Keratinocyte (primary cell): ENCODE data around the gene TUBGCP6. TPM values are rescaled to one million over a fixed set of nuclear protein-coding genes. Genes with fewer than 3 reads are reported as not detected.

Source experiments
- DNase-seq: peaks from one replicate; pipeline ENCODE4 v3.0.0-alpha.2; 2011; ENCODE audit warnings: low read depth, missing footprints, low spot score
- FAIRE-seq: peaks from 2 replicates; lab custom pipeline; 2011; peaks lifted over from hg19 to GRCh38; lab: Jason Lieb, UNC
- H2AFZ ChIP-seq: 2 replicates; pipeline ENCODE4 v1.6.0; 2012; ENCODE audit warnings: low read length, control low read depth, inconsistent platforms; ENCODE audit not compliant: control insufficient read depth
- H3K27ac ChIP-seq: 2 replicates; pipeline ENCODE4 v1.5.1; 2011; ENCODE audit warnings: low read length; ENCODE audit not compliant: control insufficient read depth, insufficient read depth
- H3K27me3 ChIP-seq: 3 replicates; pipeline ENCODE4 v1.6.0; 2011; ENCODE audit warnings: low read length; ENCODE audit not compliant: control insufficient read depth, insufficient read depth; ENCODE audit errors: extremely low read depth
- H3K36me3 ChIP-seq, 2 experiments: 2 replicates in 1 of 2; 3 replicates in 1 of 2; pipeline ENCODE4 v1.5.1; 2011; ENCODE audit warnings: low read length in 2 of 2, mild to moderate bottlenecking in 1 of 2; ENCODE audit not compliant: control insufficient read depth in 2 of 2, insufficient read depth in 2 of 2; ENCODE audit errors: extremely low read depth in 1 of 2
- H3K4me1 ChIP-seq: 3 replicates; pipeline ENCODE4 v1.5.1; 2011; ENCODE audit warnings: low read length; ENCODE audit not compliant: control insufficient read depth, insufficient read depth; ENCODE audit errors: extremely low read depth
- H3K4me2 ChIP-seq: 3 replicates; pipeline ENCODE4 v1.6.0; 2011; ENCODE audit warnings: low read depth, low read length; ENCODE audit not compliant: control insufficient read depth, insufficient read depth; ENCODE audit errors: extremely low read depth
- H3K4me3 ChIP-seq, 3 experiments: fragments of 200-600 bp in 1 of 3; sonication (generic) in 1 of 3; 2 replicates in 2 of 3; 3 replicates in 1 of 3; pipeline ENCODE4 v1.5.1; 2011 to 2016; ENCODE audit warnings: low read length in 3 of 3, mild to moderate bottlenecking in 3 of 3, control low read depth in 2 of 3, inconsistent platforms in 1 of 3, low read depth in 1 of 3, mixed read lengths in 1 of 3, mixed run types in 1 of 3, moderate library complexity in 1 of 3; ENCODE audit not compliant: control insufficient read depth in 2 of 3, insufficient read depth in 2 of 3; ENCODE audit errors: extremely low read depth in 1 of 3
- H3K79me2 ChIP-seq: 2 replicates; pipeline ENCODE4 v1.6.0; 2012; ENCODE audit warnings: low read length; ENCODE audit not compliant: control insufficient read depth, insufficient read depth
- H3K9ac ChIP-seq: 3 replicates; pipeline ENCODE4 v1.6.0; 2011; ENCODE audit warnings: low read length; ENCODE audit not compliant: control insufficient read depth, insufficient read depth; ENCODE audit errors: extremely low read depth
- H3K9me1 ChIP-seq: 3 replicates; pipeline ENCODE4 v1.6.0; 2011; ENCODE audit warnings: low read length; ENCODE audit not compliant: control insufficient read depth, insufficient read depth; ENCODE audit errors: extremely low read depth
- H3K9me3 ChIP-seq: 2 replicates; pipeline ENCODE4 v1.5.1; 2012; ENCODE audit warnings: low read depth, low read length; ENCODE audit not compliant: control insufficient read depth
- H4K20me1 ChIP-seq: 3 replicates; pipeline ENCODE4 v1.6.0; 2011; ENCODE audit warnings: low read length; ENCODE audit not compliant: control insufficient read depth, insufficient read depth; ENCODE audit errors: extremely low read depth
- EZH2 ChIP-seq: IDR thresholded peaks from one replicate; pipeline ENCODE4 v1.6.1; 2012; ENCODE audit warnings: inconsistent platforms, mild to moderate bottlenecking, low read length, moderate library complexity
- dilution Hi-C: fragments of 300-500 bp; cut with MboI; formaldehyde crosslinking; loops from one replicate; pipeline ENCODE4 v1.7.0; 2020; ENCODE audit warnings: low sequenced_read_pairs; ENCODE audit not compliant: extremely low pct_ligation_motif_present
- polyA plus RNA-seq, 5 experiments: library from polyadenylated mRNA; depleted of rRNA in 3 of 5; stranded (reverse) in 3 of 5; stranded (forward) in 1 of 5; unstranded in 1 of 5; fragments of >200 nt; gene quantifications; 1 replicate in 1 of 5; 2 replicates in 3 of 5; 3 replicates in 1 of 5; pipeline versions ENCODE4 v1.2.1 to v1.2.3, GENCODE V29; 2011 to 2012; ENCODE audit warnings: missing spikeins in 2 of 5, low read depth in 1 of 5, low replicate concordance in 1 of 5
- TF ChIP-seq, protein P1 (sequence below), 3 experiments: IDR thresholded peaks in 1 of 3; conservative IDR thresholded peaks in 1 of 3; optimal IDR thresholded peaks in 1 of 3; 2 replicates in 2 of 3; 3 replicates in 1 of 3; pipeline versions ENCODE3 to v1.5.1; 2011; ENCODE audit warnings: low read length in 3 of 3, mild to moderate bottlenecking in 3 of 3, moderate library complexity in 2 of 3, control low read depth in 1 of 3, inconsistent platforms in 1 of 3; ENCODE audit not compliant: insufficient read depth in 2 of 3; ENCODE audit errors: extremely low read depth in 1 of 3

Gene TUBGCP6
- polyA plus RNA-seq, 1 donor (not counting 4 experiments of a cell fraction or from before 2014, with no cell fraction given), result 10.1 TPM

DNA sequence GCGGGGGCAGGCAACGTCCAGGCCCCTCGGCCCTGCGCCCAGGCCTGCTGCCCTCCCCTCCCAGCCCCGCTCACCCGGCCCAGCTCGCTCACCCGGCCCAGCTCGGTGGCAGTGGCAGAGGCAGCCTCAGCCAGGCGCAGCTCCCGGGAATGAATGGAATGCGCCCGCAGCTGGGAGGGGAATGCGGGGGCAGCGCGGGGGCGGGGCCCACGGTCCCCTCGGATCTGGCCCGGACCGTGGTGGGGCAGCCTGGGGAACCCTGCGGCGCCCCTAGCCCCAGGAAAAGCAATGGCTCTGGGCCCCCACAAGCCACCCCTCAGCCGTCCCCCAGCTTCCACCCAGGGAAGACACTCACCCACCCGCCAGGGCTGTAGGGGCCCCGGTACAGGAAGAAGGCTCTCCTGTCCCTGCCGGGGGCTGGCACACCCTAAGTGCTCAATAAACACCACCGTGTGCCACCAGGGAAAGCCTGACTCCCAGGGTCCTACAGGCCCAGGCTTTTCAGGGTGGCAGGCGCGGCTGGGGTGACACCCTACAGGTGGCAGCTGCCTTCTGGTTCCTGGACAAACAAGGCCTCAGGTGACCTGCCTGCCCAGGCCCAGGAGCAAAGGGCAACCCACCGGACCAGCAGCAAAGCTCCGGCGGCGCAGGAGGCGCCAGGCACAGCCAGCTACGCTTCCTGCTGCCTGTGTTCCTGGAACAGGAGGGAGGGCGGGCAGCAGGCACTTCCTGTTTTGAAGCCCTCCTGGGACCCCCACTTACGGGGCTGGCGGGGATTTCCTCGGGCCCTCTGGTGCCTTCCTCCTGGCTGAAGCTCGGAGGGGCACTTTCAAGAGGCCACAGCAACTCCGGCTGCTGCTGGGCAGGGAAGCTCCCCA is 48.9 kb upstream of the TUBGCP6 start:
- Histone ChIP-seq H3K9me3 (no peaks in the 10 kb centered on the region), H3K27me3 (no peaks in the 10 kb centered on the region), H3K27ac (peak overlapping the region; percentile 61), H3K9me1 (no peaks in the 10 kb centered on the region), H3K36me3 (peaks cover 20 to 25% of the 10 kb centered on the region in 2 experiments), H3K4me3 (peak overlapping the region; percentile 19 to 57 (median 32)), H3K4me1 (peaks cover 18% of the 10 kb centered on the region), H3K9ac (peak overlapping the region; percentile 50), H4K20me1 (peaks cover 17% of the 10 kb centered on the region), H2AFZ (no peak overlapping the region), H3K79me2 (peaks cover 94% of the 10 kb centered on the region), H3K4me2 (peak overlapping the region; percentile 79)
- no peak for FAIRE-seq
- DNase-seq, result no peak
- TF ChIP-seq, protein P1, sequence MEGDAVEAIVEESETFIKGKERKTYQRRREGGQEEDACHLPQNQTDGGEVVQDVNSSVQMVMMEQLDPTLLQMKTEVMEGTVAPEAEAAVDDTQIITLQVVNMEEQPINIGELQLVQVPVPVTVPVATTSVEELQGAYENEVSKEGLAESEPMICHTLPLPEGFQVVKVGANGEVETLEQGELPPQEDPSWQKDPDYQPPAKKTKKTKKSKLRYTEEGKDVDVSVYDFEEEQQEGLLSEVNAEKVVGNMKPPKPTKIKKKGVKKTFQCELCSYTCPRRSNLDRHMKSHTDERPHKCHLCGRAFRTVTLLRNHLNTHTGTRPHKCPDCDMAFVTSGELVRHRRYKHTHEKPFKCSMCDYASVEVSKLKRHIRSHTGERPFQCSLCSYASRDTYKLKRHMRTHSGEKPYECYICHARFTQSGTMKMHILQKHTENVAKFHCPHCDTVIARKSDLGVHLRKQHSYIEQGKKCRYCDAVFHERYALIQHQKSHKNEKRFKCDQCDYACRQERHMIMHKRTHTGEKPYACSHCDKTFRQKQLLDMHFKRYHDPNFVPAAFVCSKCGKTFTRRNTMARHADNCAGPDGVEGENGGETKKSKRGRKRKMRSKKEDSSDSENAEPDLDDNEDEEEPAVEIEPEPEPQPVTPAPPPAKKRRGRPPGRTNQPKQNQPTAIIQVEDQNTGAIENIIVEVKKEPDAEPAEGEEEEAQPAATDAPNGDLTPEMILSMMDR (optimal IDR thresholded peaks at IDR 0.05 in 1 of 3, IDR thresholded peaks at IDR 0.05 in 1 of 3, conservative IDR thresholded peaks at IDR 0.05 in 1 of 3; ENCODE audit: extremely low read depth in 1 of 3, insufficient read depth in 2 of 3, low read length in 3 of 3), result no peak
- no peak for TF ChIP-seq EZH2
- dilution Hi-C loops, result no loop called here

DNA sequence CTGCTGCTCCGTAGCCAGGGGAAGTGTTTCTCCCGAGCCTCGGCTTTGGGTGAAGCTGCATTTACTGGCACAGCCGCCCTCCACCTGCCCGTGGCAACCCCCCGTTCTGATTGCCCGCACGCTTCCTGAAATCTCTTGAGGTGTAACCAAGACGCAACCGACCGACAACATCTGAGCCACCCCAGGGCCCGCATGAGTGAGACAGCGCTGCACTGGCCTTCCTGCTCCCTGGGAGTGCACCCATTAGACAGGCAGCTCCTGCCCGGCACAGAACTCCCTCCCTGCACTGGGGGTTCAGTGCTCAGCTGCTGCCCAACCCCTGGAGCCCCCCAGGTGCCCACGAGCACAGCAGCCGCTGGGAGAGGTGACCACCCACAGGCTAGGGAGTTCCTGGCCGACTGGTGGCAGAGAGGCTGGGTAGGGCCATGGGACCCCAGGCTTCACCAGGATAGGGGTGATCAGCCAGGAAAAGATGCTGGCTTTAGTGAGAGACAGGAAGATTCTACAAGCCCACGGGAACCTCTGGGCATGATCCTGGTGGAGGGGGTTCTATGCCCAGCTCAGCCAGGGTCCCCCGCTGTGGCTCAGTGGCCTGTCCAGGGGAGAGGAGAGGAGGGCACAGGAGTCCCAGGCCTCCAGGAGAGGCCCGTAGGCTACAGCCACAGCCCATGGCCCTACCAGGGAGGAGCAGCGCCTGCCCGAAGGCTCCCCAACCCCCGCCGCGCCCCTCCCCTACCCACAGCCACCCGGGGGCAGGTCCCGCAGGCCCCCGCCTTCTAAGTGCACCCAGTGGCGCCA is 48.0 kb upstream of the TUBGCP6 start:
- TF ChIP-seq, protein P1 (optimal IDR thresholded peaks at IDR 0.05 in 1 of 3, IDR thresholded peaks at IDR 0.05 in 1 of 3, conservative IDR thresholded peaks at IDR 0.05 in 1 of 3; ENCODE audit: extremely low read depth in 1 of 3, insufficient read depth in 2 of 3, low read length in 3 of 3), result no peak
- TF ChIP-seq EZH2, result no peak
- dilution Hi-C loops, result no loop called here
- Histone ChIP-seq H3K9me1 (no peaks in the 10 kb centered on the region), H2AFZ (no peak overlapping the region), H3K79me2 (peaks cover 93% of the 10 kb centered on the region), H3K4me1 (peaks cover 18% of the 10 kb centered on the region), H3K4me2 (peak overlapping the region; percentile 79), H4K20me1 (peaks cover 19% of the 10 kb centered on the region), H3K36me3 (peaks cover 25 to 32% of the 10 kb centered on the region in 2 experiments), H3K4me3 (peak overlapping the region; percentile 32 to 57 (median 49)), H3K9me3 (no peaks in the 10 kb centered on the region), H3K9ac (peak overlapping the region; percentile 50), H3K27ac (peak overlapping the region; percentile 26), H3K27me3 (no peaks in the 10 kb centered on the region)
- DNase-seq, result no peak
- no peak for FAIRE-seq
